Ovary (tissue), 3 donors: Measurements from ENCODE around the gene CEND1.

ENCODE experiments used
- CTCF ChIP-seq, 3 donors: fragments of 450-650 bp in 2 of 3; fragments of 200-600 bp in 1 of 3; IDR thresholded peaks; one replicate each; pipeline versions ENCODE4 v1.5.1 to v1.8.0; 2016 to 2022; ENCODE audit warnings: antibody characterized with exemption in 3 of 3, mild to moderate bottlenecking in 1 of 3
- POLR2A ChIP-seq: fragments of 450-650 bp; IDR thresholded peaks from one replicate; pipeline ENCODE4 v1.6.1; 2017; ENCODE audit warnings: antibody characterized with exemption, mild to moderate bottlenecking, moderate library complexity
- donor health status: DM: no; HTN: no; CAD: no.

- no peak for TF ChIP-seq CTCF (IDR thresholded peaks at IDR 0.05)
- TF ChIP-seq POLR2A: no peak
These were observed 44.5 kb downstream of the CEND1 start for GRCh38 chr11:745428-745827.
